ENCODE data around the gene RBM33.

GRCh38 chr7:155799514-155799913, 155.1 kb downstream of the RBM33 start:
- TF ChIP-seq TCF12 (IDR thresholded peaks at IDR 0.05; ENCODE audit: low read depth) = no peak
- no peak for TF ChIP-seq MAX (IDR thresholded peaks at IDR 0.05)
- TF ChIP-seq EP300 (IDR thresholded peaks at IDR 0.05; ENCODE audit: borderline replicate concordance) = no peak
- no peak for TF ChIP-seq FOXM1 (IDR thresholded peaks at IDR 0.05; ENCODE audit: borderline replicate concordance, low read depth)
- no peak for TF ChIP-seq TEAD4 (IDR thresholded peaks at IDR 0.05)
- no peak for TF ChIP-seq CEBPB (IDR thresholded peaks at IDR 0.05)
- TF ChIP-seq REST (IDR thresholded peaks at IDR 0.05; ENCODE audit: low read depth) = no peak
- TF ChIP-seq YY1 (IDR thresholded peaks at IDR 0.05; ENCODE audit: low read depth) = no peak
- TF ChIP-seq NFIC (IDR thresholded peaks at IDR 0.05) = no peak
- no peak for TF ChIP-seq RAD21 (IDR thresholded peaks at IDR 0.05; ENCODE audit: low read depth)
- no peak for TF ChIP-seq TAF1 (IDR thresholded peaks at IDR 0.05; ENCODE audit: low read depth)
